ENCODE results near the gene EVI5. TPM values are rescaled to one million over a fixed set of nuclear protein-coding genes. Genes with fewer than 3 reads are reported as not detected.

Gene EVI5
- total RNA-seq, 4 donors from 2014 or later: 16.3 to 135 (median 33.7) TPM

GRCh38 chr1:92711473-92712165 is 73.3 kb downstream of the EVI5 start:
- TF ChIP-seq POLR2A (IDR thresholded peaks at IDR 0.05): no peak
- no peak for TF ChIP-seq CTCF (IDR thresholded peaks at IDR 0.05)
- Histone ChIP-seq H3K27me3 (no peaks in the 10 kb centered on the region), H3K4me1 (no peaks in the 10 kb centered on the region), H3K9me3 (no peaks in the 10 kb centered on the region), H3K4me3 (no peak overlapping the region), H3K36me3 (no peaks in the 10 kb centered on the region), H3K27ac (no peak overlapping the region)
- DNase-seq: no peak

GRCh38 chr1:92709738-92710137 is 75.2 kb downstream of the EVI5 start:
- H3K27me3 ChIP-seq: no peaks in the 10 kb centered on the region
- TF ChIP-seq POLR2A (IDR thresholded peaks at IDR 0.05) (no peak), CTCF (IDR thresholded peaks at IDR 0.05) (no peak)
- H3K4me3 ChIP-seq: no peak overlapping the region
- H3K27ac ChIP-seq: no peak overlapping the region
- H3K36me3 ChIP-seq: no peaks in the 10 kb centered on the region
- no peaks in the 10 kb centered on the region for H3K4me1 ChIP-seq
- DNase-seq: no peak
- H3K9me3 ChIP-seq: no peaks in the 10 kb centered on the region

GRCh38 chr1:92708368-92708950 is 76.4 kb downstream of the EVI5 start:
- no peak for DNase-seq
- no peaks in the 10 kb centered on the region for H3K36me3 ChIP-seq
- no peaks in the 10 kb centered on the region for H3K9me3 ChIP-seq
- no peaks in the 10 kb centered on the region for H3K4me1 ChIP-seq
- H3K4me3 ChIP-seq: no peak overlapping the region
- H3K27me3 ChIP-seq: no peaks in the 10 kb centered on the region
- H3K27ac ChIP-seq: no peak overlapping the region
- no peak for TF ChIP-seq CTCF (IDR thresholded peaks at IDR 0.05)
- no peak for TF ChIP-seq POLR2A (IDR thresholded peaks at IDR 0.05)

- H3K27me3 ChIP-seq: no peaks in the 10 kb centered on the region
- TF ChIP-seq POLR2A (IDR thresholded peaks at IDR 0.05): no peak
- H3K9me3 ChIP-seq: no peaks in the 10 kb centered on the region
- H3K36me3 ChIP-seq: no peaks in the 10 kb centered on the region
- H3K4me3 ChIP-seq: no peak overlapping the region
- DNase-seq: no peak
- H3K27ac ChIP-seq: no peak overlapping the region
- no peaks in the 10 kb centered on the region for H3K4me1 ChIP-seq
Measured at GRCh38 chr1:92707709-92708108, 77.2 kb downstream of the EVI5 start.

GRCh38 chr1:92707292-92707691 is 77.6 kb downstream of the EVI5 start:
- TF ChIP-seq POLR2A (IDR thresholded peaks at IDR 0.05) (no peak), CTCF (IDR thresholded peaks at IDR 0.05) (no peak)
- no peak overlapping the region for H3K27ac ChIP-seq
- H3K4me1 ChIP-seq: no peaks in the 10 kb centered on the region
- no peaks in the 10 kb centered on the region for H3K36me3 ChIP-seq
- H3K4me3 ChIP-seq: no peak overlapping the region
- no peak for DNase-seq
- H3K27me3 ChIP-seq: no peaks in the 10 kb centered on the region
- H3K9me3 ChIP-seq: no peaks in the 10 kb centered on the region

GRCh38 chr1:92705446-92705845 is 79.5 kb downstream of the EVI5 start:
- H3K27ac ChIP-seq: no peak overlapping the region
- TF ChIP-seq CTCF (IDR thresholded peaks at IDR 0.05) (no peak), POLR2A (IDR thresholded peaks at IDR 0.05) (no peak)
- DNase-seq: no peak
- H3K27me3 ChIP-seq: no peaks in the 10 kb centered on the region
- H3K4me1 ChIP-seq: no peaks in the 10 kb centered on the region
- H3K9me3 ChIP-seq: no peaks in the 10 kb centered on the region
- H3K36me3 ChIP-seq: no peaks in the 10 kb centered on the region
- H3K4me3 ChIP-seq: no peak overlapping the region

Data from Peyer's patch (tissue), 4 donors.